ENCODE measurements around the gene LRRC9.
"Not testable (repeated sequence)": the region's sequence is repeated elsewhere in the genome, so short reads cannot be mapped to it uniquely, and the experiment has no call there.

LRRC9 gene

GRCh38 chr14:60079723-60080122, 159.8 kb downstream of the LRRC9 start:
- DNase-seq: no peak

- no peak for DNase-seq
Measured at GRCh38 chr14:60085085-60085484, 165.1 kb downstream of the LRRC9 start.

GRCh38 chr14:60085693-60086092, 165.7 kb downstream of the LRRC9 start:
- DNase-seq: no peak

GRCh38 chr14:60087668-60088067, 167.7 kb downstream of the LRRC9 start:
- DNase-seq: no peak

- no peak for DNase-seq
Measured at GRCh38 chr14:60089221-60089620, 169.3 kb downstream of the LRRC9 start.

- peak; percentile 66 for DNase-seq
Measured at GRCh38 chr14:60090864-60091519, 171.0 kb downstream of the LRRC9 start.

GRCh38 chr14:60091550-60092525, 171.9 kb downstream of the LRRC9 start, which contains the start of gene PCNX4:
Gene PCNX4, plus strand, starts transcription at chr14:60091923. Its CDS starts 15,716 bp downstream, at chr14:60107639.
- peak; percentile 96 for DNase-seq

GRCh38 chr14:60092526-60092920, 172.6 kb downstream of the LRRC9 start:
- DNase-seq: no peak

GRCh38 chr14:60093080-60093479, 173.1 kb downstream of the LRRC9 start:
- no peak for DNase-seq

- no peak for DNase-seq
Measured at GRCh38 chr14:60093606-60094005, 173.7 kb downstream of the LRRC9 start.

GRCh38 chr14:60094306-60094897, 174.5 kb downstream of the LRRC9 start:
- no peak for DNase-seq

GRCh38 chr14:60095231-60095630, 175.3 kb downstream of the LRRC9 start:
- no peak for DNase-seq

GRCh38 chr14:60095781-60096450, 176.0 kb downstream of the LRRC9 start:
- DNase-seq: no peak

- DNase-seq: no peak
Measured at GRCh38 chr14:60097974-60098373, 178.0 kb downstream of the LRRC9 start.

- not testable (repeated sequence) for DNase-seq
Measured at GRCh38 chr14:60099855-60100254, 179.9 kb downstream of the LRRC9 start.

GRCh38 chr14:60101786-60102185, 181.8 kb downstream of the LRRC9 start:
- no peak for DNase-seq

- no peak for DNase-seq
Measured at GRCh38 chr14:60102389-60102788, 182.4 kb downstream of the LRRC9 start.

GRCh38 chr14:60106339-60106738, 186.4 kb downstream of the LRRC9 start:
- no peak for DNase-seq

GRCh38 chr14:60107477-60107876, 187.5 kb downstream of the LRRC9 start:
- no peak for DNase-seq

GRCh38 chr14:60111732-60112131, 191.8 kb downstream of the LRRC9 start:
- no peak for DNase-seq
